Measurements from ENCODE around the gene RAB29.

Gene RAB29

GRCh38 chr1:205809942-205810345 lies 34.7 kb upstream of the RAB29 start:
- no peak overlapping the region for H3K27ac ChIP-seq
- H3K4me3 ChIP-seq, result peak overlapping the region; percentile 2 to 6
- no peaks in the 10 kb centered on the region for H3K9me3 ChIP-seq
- no peak for DNase-seq
- intact Hi-C loops (cut with DNase I; ENCODE audit: low total_unique reads), result loop anchor here (10.0 kb wide), 1 partner anchor 55 kb away; the partner anchor contains the start of gene NUCKS1
- H3K36me3 ChIP-seq, result peaks cover 0 to 17% (median 15%) of the 10 kb centered on the region in 3 donors
- no peak for TF ChIP-seq CTCF (IDR thresholded peaks at IDR 0.05)
- peaks cover 0 to 82% (median 59%) of the 10 kb centered on the region in 4 donors for H3K4me1 ChIP-seq
- H3K27me3 ChIP-seq, result no peaks in the 10 kb centered on the region

- no peak for DNase-seq
- intact Hi-C loops (cut with DNase I; ENCODE audit: low total_unique reads), result no loop called here
- Histone ChIP-seq H3K9me3 (no peaks in the 10 kb centered on the region), H3K27me3 (no peaks in the 10 kb centered on the region), H3K36me3 (peaks cover 0 to 18% (median 15%) of the 10 kb centered on the region in 3 donors), H3K4me1 (peaks cover 0 to 86% (median 61%) of the 10 kb centered on the region in 4 donors), H3K27ac (no peak overlapping the region), H3K4me3 (peak overlapping the region; percentile 2 to 6)
- no peak for TF ChIP-seq CTCF (IDR thresholded peaks at IDR 0.05)
These were observed 34.2 kb upstream of the RAB29 start for GRCh38 chr1:205809469-205809868.

- Histone ChIP-seq H3K36me3 (peaks cover 0 to 26% (median 9%) of the 10 kb centered on the region in 3 donors), H3K27me3 (no peaks in the 10 kb centered on the region), H3K4me3 (no peak overlapping the region), H3K9me3 (no peaks in the 10 kb centered on the region), H3K4me1 (peaks cover 0 to 66% (median 43%) of the 10 kb centered on the region in 4 donors), H3K27ac (no peak overlapping the region)
- no peak for DNase-seq
- TF ChIP-seq CTCF (IDR thresholded peaks at IDR 0.05), result no peak
- intact Hi-C loops (cut with DNase I; ENCODE audit: low total_unique reads), result no loop called here
These were observed 29.9 kb upstream of the RAB29 start for GRCh38 chr1:205805082-205805711.

- TF ChIP-seq CTCF (IDR thresholded peaks at IDR 0.05), result no peak
- Histone ChIP-seq H3K27me3 (no peaks in the 10 kb centered on the region), H3K36me3 (peaks cover 4 to 26% (median 9%) of the 10 kb centered on the region in 3 donors), H3K4me1 (peaks cover 0 to 60% (median 38%) of the 10 kb centered on the region in 4 donors), H3K4me3 (no peak overlapping the region), H3K9me3 (no peaks in the 10 kb centered on the region), H3K27ac (no peak overlapping the region)
- intact Hi-C loops (cut with DNase I; ENCODE audit: low total_unique reads), result no loop called here
- no peak for DNase-seq
These were observed 29.3 kb upstream of the RAB29 start for GRCh38 chr1:205804605-205805004.

- no peaks in the 10 kb centered on the region for H3K9me3 ChIP-seq
- H3K27ac ChIP-seq, result no peak overlapping the region
- H3K27me3 ChIP-seq, result no peaks in the 10 kb centered on the region
- peaks cover 0 to 54% (median 32%) of the 10 kb centered on the region in 4 donors for H3K4me1 ChIP-seq
- intact Hi-C loops (cut with DNase I; ENCODE audit: low total_unique reads), result no loop called here
- no peak for DNase-seq
- TF ChIP-seq CTCF (IDR thresholded peaks at IDR 0.05), result no peak
- H3K36me3 ChIP-seq, result peaks cover 10 to 27% (median 12%) of the 10 kb centered on the region in 3 donors
- no peak overlapping the region for H3K4me3 ChIP-seq
These were observed 28.7 kb upstream of the RAB29 start for GRCh38 chr1:205803986-205804385.

All from tibial artery (tissue), 4 donors.